ENCODE data around the gene STAG1. TPM values are rescaled to one million over a fixed set of nuclear protein-coding genes. Genes with fewer than 3 reads are reported as not detected.
A peak's percentile ranks its signal among the peaks of the same experiment; 100 is the strongest.

Gene STAG1
- total and polyA plus RNA-seq, 2 of the 13 experiments (the other 11 are each of a cell fraction or from before 2014, with no cell fraction given), result 6.2 to 25.9 TPM

DNA sequence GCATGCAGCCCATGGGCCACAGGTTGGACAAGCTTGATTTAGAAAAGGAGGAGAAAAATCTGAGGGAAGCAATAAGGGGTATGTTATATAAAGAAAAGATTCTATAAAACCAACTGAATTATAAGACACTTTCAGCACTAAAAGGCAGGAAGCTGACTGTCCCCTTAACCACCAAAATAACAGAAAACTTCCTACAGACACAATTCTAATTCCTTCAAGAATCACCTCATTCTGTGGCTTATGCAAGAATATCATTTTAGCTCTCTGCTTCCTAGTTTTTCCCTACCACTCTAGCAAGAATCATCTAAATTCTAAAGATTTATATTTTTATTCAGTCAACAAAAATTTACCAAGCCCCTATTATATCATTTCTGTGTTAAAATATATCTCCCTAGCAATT is 6.3 kb downstream of the STAG1 start:
- TSS peak; percentile 3 for BruUV-seq (replicated peaks)
- ChIA-PET POLR2A (no interaction called here), CTCF (ENCODE audit: low intra/inter-chr PET ratio, low total read pairs) (no interaction called here)
- Histone ChIP-seq H2AFZ (ENCODE audit: low read length) (no peak overlapping the region), H4K20me1 (ENCODE audit: insufficient read depth, low read length) (no peaks in the 10 kb centered on the region), H3K9me3 (ENCODE audit: low read length) (0 out of 2 replicates have a peak, but pooled peaks cover 4% of the 10 kb centered on the region), H3K9ac (ENCODE audit: insufficient read depth, low read depth, low read length) (no peak overlapping the region), H3K4me2 (ENCODE audit: low read depth, low read length) (no peak overlapping the region), H3K4me1 (ENCODE audit: insufficient read depth, low read length) (peaks cover 24% of the 10 kb centered on the region), H3K79me2 (ENCODE audit: insufficient read depth, low read length) (peaks cover 98% of the 10 kb centered on the region), H3K27me3 (ENCODE audit: control insufficient read depth in 1 of 2, insufficient read depth in 2 of 2, low read length in 2 of 2) (no peaks in the 10 kb centered on the region), H3K27ac (ENCODE audit: extremely low read length, insufficient read depth, low read length) (no peak overlapping the region), H3K36me3 (replicated peaks in 1 of 2; ENCODE audit: control insufficient read depth in 1 of 2, insufficient read depth in 2 of 2, low read length in 2 of 2) (no peaks in the 10 kb centered on the region; a peak in 1 of 5 replicates), H3K4me3 (replicated peaks in 1 of 3; ENCODE audit: insufficient read depth in 1 of 3, low read depth in 2 of 3, low read length in 3 of 3) (no peak overlapping the region)
- in situ Hi-C loops (cut with HindIII; ENCODE audit: extremely low pct_ligation_motif_present, low pct_unique_long_range_greater_than_20kb) (loop anchor here (25.0 kb wide), 1 partner anchor 184 kb away; no protein-coding TSS in a partner anchor), intact Hi-C loops (cut with micrococcal nuclease; ENCODE audit: unreplicated experiment) (no loop called here)
- ATAC-seq (no peak), FAIRE-seq (no peak), DNase-seq (ENCODE audit: low spot score) (no peak)
- no peak for TF ChIP-seq MEIS1 (CRISPR knock-in tag; IDR thresholded peaks at IDR 0.05; ENCODE audit: borderline replicate concordance)
- TF ChIP-seq, protein P1, sequence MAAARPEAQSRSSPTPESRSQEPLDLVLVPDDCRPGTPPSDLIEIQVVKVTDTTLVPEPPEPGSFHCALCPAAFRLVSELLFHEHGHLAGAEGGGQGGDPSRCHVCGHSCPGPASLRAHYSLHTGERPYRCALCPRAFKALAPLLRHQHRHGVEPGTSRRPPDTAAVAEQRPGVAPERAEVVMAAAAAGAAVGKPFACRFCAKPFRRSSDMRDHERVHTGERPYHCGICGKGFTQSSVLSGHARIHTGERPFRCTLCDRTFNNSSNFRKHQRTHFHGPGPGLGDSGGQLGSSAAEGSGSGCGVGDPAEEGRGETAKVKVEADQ (CRISPR knock-in tag; IDR thresholded peaks at IDR 0.05; ENCODE audit: borderline replicate concordance), result no peak
- no peak for TF ChIP-seq KLF6 (CRISPR knock-in tag; IDR thresholded peaks at IDR 0.05)
- TF ChIP-seq KDM6A (CRISPR knock-in tag; IDR thresholded peaks at IDR 0.05; ENCODE audit: low read depth), result no peak
- no peak for TF ChIP-seq CREB1 (IDR thresholded peaks at IDR 0.05)
- no peak for TF ChIP-seq CREB1 (CRISPR knock-in tag; IDR thresholded peaks at IDR 0.05)
- TF ChIP-seq, protein P2, sequence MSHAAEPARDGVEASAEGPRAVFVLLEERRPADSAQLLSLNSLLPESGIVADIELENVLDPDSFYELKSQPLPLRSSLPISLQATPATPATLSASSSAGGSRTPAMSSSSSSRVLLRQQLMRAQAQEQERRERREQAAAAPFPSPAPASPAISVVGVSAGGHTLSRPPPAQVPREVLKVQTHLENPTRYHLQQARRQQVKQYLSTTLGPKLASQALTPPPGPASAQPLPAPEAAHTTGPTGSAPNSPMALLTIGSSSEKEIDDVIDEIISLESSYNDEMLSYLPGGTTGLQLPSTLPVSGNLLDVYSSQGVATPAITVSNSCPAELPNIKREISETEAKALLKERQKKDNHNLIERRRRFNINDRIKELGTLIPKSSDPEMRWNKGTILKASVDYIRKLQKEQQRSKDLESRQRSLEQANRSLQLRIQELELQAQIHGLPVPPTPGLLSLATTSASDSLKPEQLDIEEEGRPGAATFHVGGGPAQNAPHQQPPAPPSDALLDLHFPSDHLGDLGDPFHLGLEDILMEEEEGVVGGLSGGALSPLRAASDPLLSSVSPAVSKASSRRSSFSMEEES (CRISPR knock-in tag; IDR thresholded peaks at IDR 0.05), result no peak
- TF ChIP-seq, protein P3, sequence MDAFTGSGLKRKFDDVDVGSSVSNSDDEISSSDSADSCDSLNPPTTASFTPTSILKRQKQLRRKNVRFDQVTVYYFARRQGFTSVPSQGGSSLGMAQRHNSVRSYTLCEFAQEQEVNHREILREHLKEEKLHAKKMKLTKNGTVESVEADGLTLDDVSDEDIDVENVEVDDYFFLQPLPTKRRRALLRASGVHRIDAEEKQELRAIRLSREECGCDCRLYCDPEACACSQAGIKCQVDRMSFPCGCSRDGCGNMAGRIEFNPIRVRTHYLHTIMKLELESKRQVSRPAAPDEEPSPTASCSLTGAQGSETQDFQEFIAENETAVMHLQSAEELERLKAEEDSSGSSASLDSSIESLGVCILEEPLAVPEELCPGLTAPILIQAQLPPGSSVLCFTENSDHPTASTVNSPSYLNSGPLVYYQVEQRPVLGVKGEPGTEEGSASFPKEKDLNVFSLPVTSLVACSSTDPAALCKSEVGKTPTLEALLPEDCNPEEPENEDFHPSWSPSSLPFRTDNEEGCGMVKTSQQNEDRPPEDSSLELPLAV (CRISPR knock-in tag; conservative IDR thresholded peaks at IDR 0.05; ENCODE audit: low read depth), result no peak
- no peak for TF ChIP-seq SP140L (CRISPR knock-in tag; IDR thresholded peaks at IDR 0.05; ENCODE audit: borderline replicate concordance)
- no peak for TF ChIP-seq ZNF776 (CRISPR knock-in tag; IDR thresholded peaks at IDR 0.05)
- TF ChIP-seq, protein P4, sequence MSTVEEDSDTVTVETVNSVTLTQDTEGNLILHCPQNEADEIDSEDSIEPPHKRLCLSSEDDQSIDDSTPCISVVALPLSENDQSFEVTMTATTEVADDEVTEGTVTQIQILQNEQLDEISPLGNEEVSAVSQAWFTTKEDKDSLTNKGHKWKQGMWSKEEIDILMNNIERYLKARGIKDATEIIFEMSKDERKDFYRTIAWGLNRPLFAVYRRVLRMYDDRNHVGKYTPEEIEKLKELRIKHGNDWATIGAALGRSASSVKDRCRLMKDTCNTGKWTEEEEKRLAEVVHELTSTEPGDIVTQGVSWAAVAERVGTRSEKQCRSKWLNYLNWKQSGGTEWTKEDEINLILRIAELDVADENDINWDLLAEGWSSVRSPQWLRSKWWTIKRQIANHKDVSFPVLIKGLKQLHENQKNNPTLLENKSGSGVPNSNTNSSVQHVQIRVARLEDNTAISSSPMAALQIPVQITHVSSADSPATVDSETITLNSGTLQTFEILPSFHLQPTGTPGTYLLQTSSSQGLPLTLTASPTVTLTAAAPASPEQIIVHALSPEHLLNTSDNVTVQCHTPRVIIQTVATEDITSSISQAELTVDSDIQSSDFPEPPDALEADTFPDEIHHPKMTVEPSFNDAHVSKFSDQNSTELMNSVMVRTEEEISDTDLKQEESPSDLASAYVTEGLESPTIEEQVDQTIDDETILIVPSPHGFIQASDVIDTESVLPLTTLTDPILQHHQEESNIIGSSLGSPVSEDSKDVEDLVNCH (CRISPR knock-in tag; IDR thresholded peaks at IDR 0.05), result no peak
- TF ChIP-seq RORA (CRISPR knock-in tag; IDR thresholded peaks at IDR 0.05), result no peak
- no peak for TF ChIP-seq NFIC (IDR thresholded peaks at IDR 0.05; ENCODE audit: low read length)
- TF ChIP-seq, protein P5, sequence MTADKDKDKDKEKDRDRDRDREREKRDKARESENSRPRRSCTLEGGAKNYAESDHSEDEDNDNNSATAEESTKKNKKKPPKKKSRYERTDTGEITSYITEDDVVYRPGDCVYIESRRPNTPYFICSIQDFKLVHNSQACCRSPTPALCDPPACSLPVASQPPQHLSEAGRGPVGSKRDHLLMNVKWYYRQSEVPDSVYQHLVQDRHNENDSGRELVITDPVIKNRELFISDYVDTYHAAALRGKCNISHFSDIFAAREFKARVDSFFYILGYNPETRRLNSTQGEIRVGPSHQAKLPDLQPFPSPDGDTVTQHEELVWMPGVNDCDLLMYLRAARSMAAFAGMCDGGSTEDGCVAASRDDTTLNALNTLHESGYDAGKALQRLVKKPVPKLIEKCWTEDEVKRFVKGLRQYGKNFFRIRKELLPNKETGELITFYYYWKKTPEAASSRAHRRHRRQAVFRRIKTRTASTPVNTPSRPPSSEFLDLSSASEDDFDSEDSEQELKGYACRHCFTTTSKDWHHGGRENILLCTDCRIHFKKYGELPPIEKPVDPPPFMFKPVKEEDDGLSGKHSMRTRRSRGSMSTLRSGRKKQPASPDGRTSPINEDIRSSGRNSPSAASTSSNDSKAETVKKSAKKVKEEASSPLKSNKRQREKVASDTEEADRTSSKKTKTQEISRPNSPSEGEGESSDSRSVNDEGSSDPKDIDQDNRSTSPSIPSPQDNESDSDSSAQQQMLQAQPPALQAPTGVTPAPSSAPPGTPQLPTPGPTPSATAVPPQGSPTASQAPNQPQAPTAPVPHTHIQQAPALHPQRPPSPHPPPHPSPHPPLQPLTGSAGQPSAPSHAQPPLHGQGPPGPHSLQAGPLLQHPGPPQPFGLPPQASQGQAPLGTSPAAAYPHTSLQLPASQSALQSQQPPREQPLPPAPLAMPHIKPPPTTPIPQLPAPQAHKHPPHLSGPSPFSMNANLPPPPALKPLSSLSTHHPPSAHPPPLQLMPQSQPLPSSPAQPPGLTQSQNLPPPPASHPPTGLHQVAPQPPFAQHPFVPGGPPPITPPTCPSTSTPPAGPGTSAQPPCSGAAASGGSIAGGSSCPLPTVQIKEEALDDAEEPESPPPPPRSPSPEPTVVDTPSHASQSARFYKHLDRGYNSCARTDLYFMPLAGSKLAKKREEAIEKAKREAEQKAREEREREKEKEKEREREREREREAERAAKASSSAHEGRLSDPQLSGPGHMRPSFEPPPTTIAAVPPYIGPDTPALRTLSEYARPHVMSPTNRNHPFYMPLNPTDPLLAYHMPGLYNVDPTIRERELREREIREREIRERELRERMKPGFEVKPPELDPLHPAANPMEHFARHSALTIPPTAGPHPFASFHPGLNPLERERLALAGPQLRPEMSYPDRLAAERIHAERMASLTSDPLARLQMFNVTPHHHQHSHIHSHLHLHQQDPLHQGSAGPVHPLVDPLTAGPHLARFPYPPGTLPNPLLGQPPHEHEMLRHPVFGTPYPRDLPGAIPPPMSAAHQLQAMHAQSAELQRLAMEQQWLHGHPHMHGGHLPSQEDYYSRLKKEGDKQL (CRISPR knock-in tag; IDR thresholded peaks at IDR 0.05; ENCODE audit: low read depth), result no peak

Measured in HepG2 (cell line).